ENCODE results near the gene DPT.

Gene DPT

DNA sequence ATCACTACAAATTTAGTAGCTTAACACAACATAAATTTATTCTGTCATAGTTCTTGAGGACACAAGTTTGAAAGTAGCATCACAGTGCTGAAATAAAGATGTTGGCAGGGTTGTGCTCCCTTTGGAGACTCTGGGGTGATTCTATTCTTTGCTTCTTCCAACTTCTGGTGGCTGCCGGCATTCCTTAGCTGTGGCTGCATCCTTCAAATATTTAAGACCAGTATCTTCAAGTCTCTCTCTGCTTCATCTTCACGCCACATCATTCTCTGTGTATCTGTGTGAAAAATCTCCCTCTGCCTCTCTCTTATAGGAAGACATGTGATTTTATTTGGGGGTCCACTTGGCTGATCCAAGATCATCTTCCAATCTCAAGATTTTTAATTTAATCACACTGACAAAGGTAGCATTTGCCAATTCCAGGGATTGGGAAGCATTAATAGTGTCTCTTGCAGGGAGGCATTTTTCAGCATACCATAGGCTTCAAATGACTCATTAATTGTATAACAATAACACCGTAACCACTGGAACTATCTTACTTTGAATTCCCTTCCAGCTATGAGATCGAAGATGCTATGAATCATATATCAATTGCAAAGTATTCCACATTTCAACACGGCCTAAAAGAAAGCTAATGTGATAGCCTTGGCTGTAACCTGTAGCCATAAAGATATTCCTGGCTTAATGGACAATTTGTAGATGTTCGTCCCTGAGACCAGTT lies 74.6 kb downstream of the DPT start:
- DNase-seq = peak; percentile 52

- DNase-seq = peak; percentile 40
These were observed 75.4 kb downstream of the DPT start for GRCh38 chr1:168653567-168653966.

- no peak for DNase-seq
These were observed 83.3 kb downstream of the DPT start for GRCh38 chr1:168645721-168646120.

Data from fibroblast of skin of right quadriceps (primary cell).